NK-92 treated with Interleukin-12 subunit alpha and Interleukin-12 subunit beta, amount 100 ng/mL, for 24 hours (cell line): ENCODE results near the gene PEX6.
"Not testable (repeated sequence)": the region's sequence is repeated elsewhere in the genome, so short reads cannot be mapped to it uniquely, and the experiment has no call there.

Source experiments
- DNase-seq: peaks from one replicate; lab custom pipeline; 2025; lab: John Stamatoyannopoulos, UW

The PEX6 gene

GRCh38 chr6:42978839-42979522 is at the start of gene PEX6:
TSS of gene PEX6 (minus strand) at chr6:42979181. CDS start at chr6:42979150, 31 bp downstream.
- DNase-seq, result peak; percentile 90

GRCh38 chr6:43026365-43026764 is 47.4 kb upstream of the PEX6 start:
- no peak for DNase-seq

GRCh38 chr6:43024436-43024835 is 45.5 kb upstream of the PEX6 start:
- no peak for DNase-seq

GRCh38 chr6:43021270-43022047 is 42.5 kb upstream of the PEX6 start, which contains the start of gene RRP36:
TSS of gene RRP36 (plus strand) at chr6:43021623. CDS start at chr6:43021655, 32 bp downstream.
- DNase-seq, result peak; percentile 59

- no peak for DNase-seq
Measured at GRCh38 chr6:43020847-43021246, 41.9 kb upstream of the PEX6 start.

- no peak for DNase-seq
Measured at GRCh38 chr6:43020052-43020705, 41.2 kb upstream of the PEX6 start.

- no peak for DNase-seq
Measured at GRCh38 chr6:43019152-43019551, 40.2 kb upstream of the PEX6 start.

- DNase-seq, result no peak
Measured at GRCh38 chr6:43016943-43017334, 38.0 kb upstream of the PEX6 start.

GRCh38 chr6:43016176-43016942 is 37.4 kb upstream of the PEX6 start:
- DNase-seq, result no peak

GRCh38 chr6:43014434-43014909 is 35.5 kb upstream of the PEX6 start:
- DNase-seq, result no peak

GRCh38 chr6:43013843-43014433 is 35.0 kb upstream of the PEX6 start, which contains the start of the genes KLHDC3 and MEA1:
TSS of gene KLHDC3 (plus strand) at chr6:43014249. CDS start at chr6:43017193, 2,944 bp downstream.
TSS of gene MEA1 (minus strand) at chr6:43013946. CDS start at chr6:43013813, 133 bp downstream.
- DNase-seq, result peak; percentile 99

- DNase-seq, result no peak
Measured at GRCh38 chr6:43013097-43013842, 34.3 kb upstream of the PEX6 start.

- DNase-seq, result no peak
Measured at GRCh38 chr6:43012364-43012763, 33.4 kb upstream of the PEX6 start.

- DNase-seq, result no peak
Measured at GRCh38 chr6:43011207-43011606, 32.2 kb upstream of the PEX6 start.

GRCh38 chr6:43009124-43009523 is 30.1 kb upstream of the PEX6 start:
- no peak for DNase-seq

GRCh38 chr6:43007126-43007525 is 28.1 kb upstream of the PEX6 start:
- no peak for DNase-seq

GRCh38 chr6:43006251-43006650 is 27.3 kb upstream of the PEX6 start:
- DNase-seq, result no peak

- no peak for DNase-seq
Measured at GRCh38 chr6:43005844-43006243, 26.9 kb upstream of the PEX6 start.

GRCh38 chr6:43001843-43002242 is 22.9 kb upstream of the PEX6 start:
- DNase-seq, result no peak

GRCh38 chr6:42998205-42998604 is 19.2 kb upstream of the PEX6 start:
- DNase-seq, result not testable (repeated sequence)

GRCh38 chr6:42996513-42996912 is 17.5 kb upstream of the PEX6 start:
- DNase-seq, result no peak
